Activated CD4-positive, alpha-beta T cell treated with anti-CD3 and anti-CD28 coated beads, Interleukin-2, amount 10 ng/mL, durations not matched to agents 7 days and 5 days (primary cell): Measurements from ENCODE around the gene GLI2. TPM values are rescaled to one million over a fixed set of nuclear protein-coding genes. Genes with fewer than 3 reads are reported as not detected.

Source experiments
- CTCF ChIA-PET: fragments of 350-600 bp; sonication (Branson Sonifier 250); formaldehyde crosslinking; loops from one replicate; lab custom pipeline; 2021; ENCODE audit warnings: antibody characterized with exemption; lab: Charles Lee
- POLR2A ChIA-PET: fragments of 350-600 bp; sonication (Branson Sonifier 250); formaldehyde crosslinking; loops from one replicate; lab custom pipeline; 2021; ENCODE audit warnings: antibody characterized with exemption; lab: Charles Lee
- DNase-seq: peaks from one replicate; pipeline ENCODE4 v3.0.0-alpha.2; 2020
- H3K27ac Mint-ChIP-seq: one replicate; pipeline ENCODE4 v1.8.0; 2021; ENCODE audit warnings: mild to moderate bottlenecking, moderate library complexity, mixed read lengths
- H3K27me3 Mint-ChIP-seq: one replicate; pipeline ENCODE4 v1.8.0; 2021; ENCODE audit warnings: mixed read lengths
- H3K36me3 Mint-ChIP-seq: one replicate; pipeline ENCODE4 v1.8.0; 2021; ENCODE audit warnings: low read depth, mixed read lengths
- H3K4me1 Mint-ChIP-seq: one replicate; pipeline ENCODE4 v1.8.0; 2021; ENCODE audit warnings: mixed read lengths
- H3K4me3 Mint-ChIP-seq: one replicate; pipeline ENCODE4 v1.8.0; 2021; ENCODE audit warnings: mild to moderate bottlenecking, moderate library complexity, mixed read lengths
- H3K9me3 Mint-ChIP-seq: one replicate; pipeline ENCODE4 v1.8.0; 2021; ENCODE audit warnings: mixed read lengths
- total RNA-seq, 2 experiments: library from RNA; stranded (reverse); gene quantifications; one replicate each; pipeline ENCODE4 v1.2.3, GENCODE V29; 2021

The GLI2 gene
- total RNA-seq, 2 experiments from 2014 or later, result 0.07 to 0.12 TPM

- H3K4me1 Mint-ChIP-seq, result no peaks in the 10 kb centered on the region
- DNase-seq, result no peak
- no peaks in the 10 kb centered on the region for H3K27me3 Mint-ChIP-seq
- H3K4me3 Mint-ChIP-seq, result no peak overlapping the region
- POLR2A ChIA-PET, result no interaction called here
- H3K36me3 Mint-ChIP-seq, result no peaks in the 10 kb centered on the region
- no peak overlapping the region for H3K27ac Mint-ChIP-seq
- CTCF ChIA-PET, result no interaction called here
- H3K9me3 Mint-ChIP-seq, result no peaks in the 10 kb centered on the region
Observed at GRCh38 chr2:120774557-120775160, 39.0 kb downstream of the GLI2 start.

- no peak overlapping the region for H3K27ac Mint-ChIP-seq
- ChIA-PET CTCF (no interaction called here), POLR2A (no interaction called here)
- no peaks in the 10 kb centered on the region for H3K4me1 Mint-ChIP-seq
- H3K4me3 Mint-ChIP-seq, result no peak overlapping the region
- no peaks in the 10 kb centered on the region for H3K9me3 Mint-ChIP-seq
- no peak for DNase-seq
- H3K36me3 Mint-ChIP-seq, result no peaks in the 10 kb centered on the region
- no peaks in the 10 kb centered on the region for H3K27me3 Mint-ChIP-seq
Observed at GRCh38 chr2:120775194-120775593, 39.5 kb downstream of the GLI2 start.

- no peaks in the 10 kb centered on the region for H3K36me3 Mint-ChIP-seq
- POLR2A ChIA-PET, result no interaction called here
- H3K27me3 Mint-ChIP-seq, result no peaks in the 10 kb centered on the region
- no peaks in the 10 kb centered on the region for H3K4me1 Mint-ChIP-seq
- H3K27ac Mint-ChIP-seq, result no peak overlapping the region
- H3K9me3 Mint-ChIP-seq, result no peaks in the 10 kb centered on the region
- no peak overlapping the region for H3K4me3 Mint-ChIP-seq
- CTCF ChIA-PET, result no interaction called here
- no peak for DNase-seq
Observed at GRCh38 chr2:120775801-120776589, 40.3 kb downstream of the GLI2 start.

GRCh38 chr2:120776649-120777048 lies 41.0 kb downstream of the GLI2 start:
- DNase-seq, result no peak
- Mint-ChIP-seq H3K4me1 (no peaks in the 10 kb centered on the region), H3K9me3 (no peaks in the 10 kb centered on the region), H3K36me3 (no peaks in the 10 kb centered on the region), H3K27ac (no peak overlapping the region), H3K4me3 (no peak overlapping the region), H3K27me3 (no peaks in the 10 kb centered on the region)
- ChIA-PET CTCF (no interaction called here), POLR2A (no interaction called here)

- POLR2A ChIA-PET, result no interaction called here
- Mint-ChIP-seq H3K4me3 (no peak overlapping the region), H3K27ac (no peak overlapping the region), H3K36me3 (no peaks in the 10 kb centered on the region), H3K9me3 (no peaks in the 10 kb centered on the region), H3K27me3 (no peaks in the 10 kb centered on the region), H3K4me1 (no peaks in the 10 kb centered on the region)
- no peak for DNase-seq
- CTCF ChIA-PET, result interaction anchor here (0.6 kb wide), 1 partner anchor 97 kb away, joined by 3 read pairs; no protein-coding TSS in a partner anchor
Observed at GRCh38 chr2:120777170-120777751, 41.6 kb downstream of the GLI2 start.

GRCh38 chr2:120777787-120778186 lies 42.1 kb downstream of the GLI2 start:
- no peaks in the 10 kb centered on the region for H3K4me1 Mint-ChIP-seq
- no peak for DNase-seq
- no peak overlapping the region for H3K27ac Mint-ChIP-seq
- POLR2A ChIA-PET, result no interaction called here
- no peak overlapping the region for H3K4me3 Mint-ChIP-seq
- H3K9me3 Mint-ChIP-seq, result no peaks in the 10 kb centered on the region
- no peaks in the 10 kb centered on the region for H3K27me3 Mint-ChIP-seq
- CTCF ChIA-PET, result interaction anchor here (0.6 kb wide), 2 partner anchors 40 to 97 kb away, joined by 3 read pairs; no protein-coding TSS in a partner anchor
- no peaks in the 10 kb centered on the region for H3K36me3 Mint-ChIP-seq

- H3K9me3 Mint-ChIP-seq, result no peaks in the 10 kb centered on the region
- CTCF ChIA-PET, result interaction anchor here (0.6 kb wide), 1 partner anchor 41 kb away, joined by 3 read pairs; no protein-coding TSS in a partner anchor
Observed at GRCh38 chr2:120778244-120778643, 42.6 kb downstream of the GLI2 start.

GRCh38 chr2:120779781-120780283 lies 44.2 kb downstream of the GLI2 start:
- Mint-ChIP-seq H3K27me3 (no peaks in the 10 kb centered on the region), H3K4me1 (peaks cover 8% of the 10 kb centered on the region), H3K9me3 (no peaks in the 10 kb centered on the region), H3K27ac (no peak overlapping the region), H3K36me3 (no peaks in the 10 kb centered on the region), H3K4me3 (no peak overlapping the region)
- POLR2A ChIA-PET, result no interaction called here
- CTCF ChIA-PET, result no interaction called here
- DNase-seq, result no peak

More at GRCh38 chr2:120778244-120778643, 42.6 kb downstream of the GLI2 start:
- DNase-seq, result no peak
- Mint-ChIP-seq H3K27me3 (no peaks in the 10 kb centered on the region), H3K4me1 (peaks cover 3% of the 10 kb centered on the region), H3K27ac (no peak overlapping the region), H3K4me3 (no peak overlapping the region), H3K36me3 (no peaks in the 10 kb centered on the region)
- POLR2A ChIA-PET, result no interaction called here

GRCh38 chr2:120780402-120780801 lies 44.7 kb downstream of the GLI2 start:
- ChIA-PET POLR2A (no interaction called here), CTCF (no interaction called here)

GRCh38 chr2:120783371-120783791 lies 47.7 kb downstream of the GLI2 start:
- Mint-ChIP-seq H3K27me3 (no peaks in the 10 kb centered on the region), H3K9me3 (no peaks in the 10 kb centered on the region), H3K36me3 (no peaks in the 10 kb centered on the region), H3K4me3 (no peak overlapping the region), H3K4me1 (peaks cover 8% of the 10 kb centered on the region), H3K27ac (no peak overlapping the region)
- ChIA-PET POLR2A (no interaction called here), CTCF (interaction anchor here (0.6 kb wide), 1 partner anchor 457 kb away, joined by 3 read pairs; no protein-coding TSS in a partner anchor)
- DNase-seq, result no peak

More at GRCh38 chr2:120780402-120780801, 44.7 kb downstream of the GLI2 start:
- peaks cover 8% of the 10 kb centered on the region for H3K4me1 Mint-ChIP-seq
- H3K36me3 Mint-ChIP-seq, result no peaks in the 10 kb centered on the region
- H3K27me3 Mint-ChIP-seq, result no peaks in the 10 kb centered on the region
- H3K4me3 Mint-ChIP-seq, result no peak overlapping the region
- H3K27ac Mint-ChIP-seq, result no peak overlapping the region
- DNase-seq, result no peak
- no peaks in the 10 kb centered on the region for H3K9me3 Mint-ChIP-seq

- H3K27ac Mint-ChIP-seq, result no peak overlapping the region
- H3K4me3 Mint-ChIP-seq, result no peak overlapping the region
- H3K27me3 Mint-ChIP-seq, result no peaks in the 10 kb centered on the region
- POLR2A ChIA-PET, result no interaction called here
- no peaks in the 10 kb centered on the region for H3K36me3 Mint-ChIP-seq
- H3K4me1 Mint-ChIP-seq, result peaks cover 8% of the 10 kb centered on the region
- DNase-seq, result no peak
- no peaks in the 10 kb centered on the region for H3K9me3 Mint-ChIP-seq
- CTCF ChIA-PET, result interaction anchor here (0.6 kb wide), 1 partner anchor 458 kb away, joined by 3 read pairs; no protein-coding TSS in a partner anchor
Observed at GRCh38 chr2:120783969-120784372, 48.3 kb downstream of the GLI2 start.
